ENCODE results near the gene KIF25. TPM values are rescaled to one million over a fixed set of nuclear protein-coding genes. Genes with fewer than 3 reads are reported as not detected.

The KIF25 gene
- total RNA-seq, 1 experiment from 2014 or later, result 0.39 TPM

- Histone ChIP-seq H3K9me3 (ENCODE audit: low read depth, low read length, poor library complexity, severe bottlenecking) (peaks cover 5% of the 10 kb centered on the region), H3K4me1 (ENCODE audit: insufficient read depth, low read length, poor library complexity, severe bottlenecking) (no peaks in the 10 kb centered on the region), H3K27ac (ENCODE audit: low read depth, low read length, poor library complexity, severe bottlenecking) (no peak overlapping the region), H3K27me3 (replicated peaks; ENCODE audit: insufficient read depth, low read depth, low read length, poor library complexity) (no peaks in the 10 kb centered on the region), H3K4me3 (ENCODE audit: low read depth, low read length, poor library complexity, severe bottlenecking) (no peak overlapping the region), H3K36me3 (ENCODE audit: insufficient read depth, low read length, poor library complexity, severe bottlenecking) (no peaks in the 10 kb centered on the region)
- POLR2A ChIA-PET (ENCODE audit: low non-redundant PET), result no interaction called here
- no peak for TF ChIP-seq EZH2 (IDR thresholded peaks at IDR 0.05; ENCODE audit: borderline replicate concordance, low read depth, low read length, poor library complexity, severe bottlenecking)
- TF ChIP-seq, protein P1, sequence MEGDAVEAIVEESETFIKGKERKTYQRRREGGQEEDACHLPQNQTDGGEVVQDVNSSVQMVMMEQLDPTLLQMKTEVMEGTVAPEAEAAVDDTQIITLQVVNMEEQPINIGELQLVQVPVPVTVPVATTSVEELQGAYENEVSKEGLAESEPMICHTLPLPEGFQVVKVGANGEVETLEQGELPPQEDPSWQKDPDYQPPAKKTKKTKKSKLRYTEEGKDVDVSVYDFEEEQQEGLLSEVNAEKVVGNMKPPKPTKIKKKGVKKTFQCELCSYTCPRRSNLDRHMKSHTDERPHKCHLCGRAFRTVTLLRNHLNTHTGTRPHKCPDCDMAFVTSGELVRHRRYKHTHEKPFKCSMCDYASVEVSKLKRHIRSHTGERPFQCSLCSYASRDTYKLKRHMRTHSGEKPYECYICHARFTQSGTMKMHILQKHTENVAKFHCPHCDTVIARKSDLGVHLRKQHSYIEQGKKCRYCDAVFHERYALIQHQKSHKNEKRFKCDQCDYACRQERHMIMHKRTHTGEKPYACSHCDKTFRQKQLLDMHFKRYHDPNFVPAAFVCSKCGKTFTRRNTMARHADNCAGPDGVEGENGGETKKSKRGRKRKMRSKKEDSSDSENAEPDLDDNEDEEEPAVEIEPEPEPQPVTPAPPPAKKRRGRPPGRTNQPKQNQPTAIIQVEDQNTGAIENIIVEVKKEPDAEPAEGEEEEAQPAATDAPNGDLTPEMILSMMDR (conservative IDR thresholded peaks at IDR 0.05; ENCODE audit: low read depth, low read length), result no peak
- DNase-seq (ENCODE audit: low spot score), result no peak
- no TSS peak for BruUV-seq (replicated peaks)
- CTCF ChIA-PET, result no interaction called here
- intact Hi-C loops (cut with micrococcal nuclease; ENCODE audit: unreplicated experiment), result no loop called here
Observed at GRCh38 chr6:168016721-168017525, 19.5 kb downstream of the KIF25 start.

- no peak overlapping the region for H3K4me3 ChIP-seq (ENCODE audit: low read depth, low read length, poor library complexity, severe bottlenecking)
- no TSS peak for BruUV-seq (replicated peaks)
- H3K27me3 ChIP-seq (replicated peaks; ENCODE audit: insufficient read depth, low read depth, low read length, poor library complexity), result no peaks in the 10 kb centered on the region
- no peak overlapping the region for H3K27ac ChIP-seq (ENCODE audit: low read depth, low read length, poor library complexity, severe bottlenecking)
- H3K4me1 ChIP-seq (ENCODE audit: insufficient read depth, low read length, poor library complexity, severe bottlenecking), result no peaks in the 10 kb centered on the region
- H3K36me3 ChIP-seq (ENCODE audit: insufficient read depth, low read length, poor library complexity, severe bottlenecking), result no peaks in the 10 kb centered on the region
- TF ChIP-seq, protein P1 (conservative IDR thresholded peaks at IDR 0.05; ENCODE audit: low read depth, low read length), result no peak
- TF ChIP-seq EZH2 (IDR thresholded peaks at IDR 0.05; ENCODE audit: borderline replicate concordance, low read depth, low read length, poor library complexity, severe bottlenecking), result no peak
- ChIA-PET POLR2A (ENCODE audit: low non-redundant PET) (no interaction called here), CTCF (no interaction called here)
- no peaks in the 10 kb centered on the region for H3K9me3 ChIP-seq (ENCODE audit: low read depth, low read length, poor library complexity, severe bottlenecking)
- intact Hi-C loops (cut with micrococcal nuclease; ENCODE audit: unreplicated experiment), result no loop called here
- DNase-seq (ENCODE audit: low spot score), result no peak
Observed at GRCh38 chr6:168017629-168018028, 20.2 kb downstream of the KIF25 start.

DNA sequence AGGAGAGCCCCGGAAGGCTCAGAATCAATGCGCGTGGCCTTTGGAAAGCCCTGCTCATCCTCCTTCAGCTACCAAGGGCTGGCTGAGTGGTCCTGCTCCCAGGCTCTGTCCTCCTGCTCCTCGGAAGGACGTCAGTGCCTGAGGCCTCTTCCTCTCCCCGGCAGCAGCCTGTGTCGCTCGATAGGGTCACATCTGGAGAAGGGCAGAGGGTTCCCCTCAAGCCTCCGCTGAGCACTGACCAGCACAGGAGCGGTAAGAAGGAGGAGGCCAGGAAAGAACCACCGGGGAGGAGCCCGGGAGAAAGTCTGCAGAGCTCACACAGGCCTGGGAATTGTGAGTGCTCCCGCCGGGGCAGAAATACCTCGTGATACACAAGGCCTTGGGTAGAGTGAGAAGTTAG lies 21.2 kb downstream of the KIF25 start:
- intact Hi-C loops (cut with micrococcal nuclease; ENCODE audit: unreplicated experiment), result no loop called here
- H3K36me3 ChIP-seq (ENCODE audit: insufficient read depth, low read length, poor library complexity, severe bottlenecking), result no peaks in the 10 kb centered on the region
- CTCF ChIA-PET, result no interaction called here
- no peak for DNase-seq (ENCODE audit: low spot score)
- H3K27me3 ChIP-seq (replicated peaks; ENCODE audit: insufficient read depth, low read depth, low read length, poor library complexity), result no peaks in the 10 kb centered on the region
- BruUV-seq (replicated peaks), result no TSS peak
- no peaks in the 10 kb centered on the region for H3K4me1 ChIP-seq (ENCODE audit: insufficient read depth, low read length, poor library complexity, severe bottlenecking)
- no peak for TF ChIP-seq EZH2 (IDR thresholded peaks at IDR 0.05; ENCODE audit: borderline replicate concordance, low read depth, low read length, poor library complexity, severe bottlenecking)
- TF ChIP-seq, protein P1 (conservative IDR thresholded peaks at IDR 0.05; ENCODE audit: low read depth, low read length), result no peak
- no peak overlapping the region for H3K27ac ChIP-seq (ENCODE audit: low read depth, low read length, poor library complexity, severe bottlenecking)
- H3K9me3 ChIP-seq (ENCODE audit: low read depth, low read length, poor library complexity, severe bottlenecking), result no peaks in the 10 kb centered on the region
- H3K4me3 ChIP-seq (ENCODE audit: low read depth, low read length, poor library complexity, severe bottlenecking), result no peak overlapping the region
- POLR2A ChIA-PET (ENCODE audit: low non-redundant PET), result no interaction called here
